H1 (cell line): Measurements from ENCODE around the gene OPCML. TPM values are rescaled to one million over a fixed set of nuclear protein-coding genes. Genes with fewer than 3 reads are reported as not detected.

Experiments used
- CTCF ChIA-PET: fragments of 300-600 bp; sonication (Branson Sonifier 250); formaldehyde crosslinking; loops from one replicate; lab custom pipeline; 2021; ENCODE audit not compliant: partially characterized antibody; lab: Charles Lee
- POLR2A ChIA-PET: fragments of 300-600 bp; sonication (Branson Sonifier 250); formaldehyde crosslinking; loops from one replicate; lab custom pipeline; 2021; ENCODE audit warnings: inconsistent platforms; ENCODE audit not compliant: partially characterized antibody; lab: Charles Lee
- DNase-seq, 2 experiments: peaks; one replicate each; pipeline versions ENCODE4 v3.0.0 to v3.0.0-alpha.2; 2010 to 2022; ENCODE audit warnings: low spot score in 2 of 2, low read depth in 1 of 2, mixed read lengths in 1 of 2
- FAIRE-seq: peaks from 2 replicates; lab custom pipeline; 2011; peaks lifted over from hg19 to GRCh38; lab: Jason Lieb, UNC
- H2AFZ ChIP-seq: 2 replicates; pipeline ENCODE4 v1.8.1; 2012; ENCODE audit warnings: low read length, inconsistent platforms
- H2AK5ac ChIP-seq: 2 replicates; pipeline ENCODE4 v1.6.1; 2013; ENCODE audit warnings: low read depth, low read length
- H2BK120ac ChIP-seq: replicated peaks from 2 replicates; pipeline ENCODE3; 2013; ENCODE audit warnings: low read depth, low read length, inconsistent platforms
- H2BK12ac ChIP-seq: 2 replicates; pipeline ENCODE4 v1.6.1; 2013; ENCODE audit warnings: low read depth, low read length
- H2BK15ac ChIP-seq: 2 replicates; pipeline ENCODE4 v1.6.1; 2013; ENCODE audit warnings: low read length
- H2BK20ac ChIP-seq: 2 replicates; pipeline ENCODE4 v1.6.1; 2013; ENCODE audit warnings: low read length
- H2BK5ac ChIP-seq: 2 replicates; pipeline ENCODE4 v1.6.1; 2013; ENCODE audit warnings: low read depth, low read length
- H3K14ac ChIP-seq: 2 replicates; pipeline ENCODE4 v1.6.1; 2013; ENCODE audit warnings: inconsistent platforms; ENCODE audit not compliant: insufficient read length
- H3K18ac ChIP-seq: 2 replicates; pipeline ENCODE4 v1.6.1; 2013; ENCODE audit warnings: low read length; ENCODE audit errors: extremely low read depth
- H3K23ac ChIP-seq: 2 replicates; pipeline ENCODE4 v1.6.1; 2013; ENCODE audit warnings: inconsistent platforms; ENCODE audit not compliant: insufficient read length
- H3K23me2 ChIP-seq: 2 replicates; pipeline ENCODE4 v1.6.1; 2013; ENCODE audit warnings: low read depth, low read length
- H3K27ac ChIP-seq: 2 replicates; pipeline ENCODE4 v1.6.1; 2011; ENCODE audit warnings: low read depth, low read length, inconsistent platforms
- H3K27me3 ChIP-seq, 4 experiments: replicated peaks in 1 of 4; 1 replicate in 1 of 4; 2 replicates in 3 of 4; pipeline versions ENCODE4 v1.6.1 to v1.8.1; 2011 to 2013; ENCODE audit warnings: low read length in 3 of 4, mild to moderate bottlenecking in 3 of 4, inconsistent platforms in 2 of 4, mixed read lengths in 2 of 4, moderate library complexity in 1 of 4; ENCODE audit not compliant: control insufficient read depth in 3 of 4, insufficient read depth in 3 of 4; ENCODE audit errors: extremely low read depth in 1 of 4
- H3K36me3 ChIP-seq, 4 experiments: 2 replicates each; pipeline versions ENCODE4 v1.6.1 to v1.8.1; 2011 to 2013; ENCODE audit warnings: mild to moderate bottlenecking in 4 of 4, low read length in 3 of 4, moderate library complexity in 2 of 4, control low read depth in 1 of 4, inconsistent platforms in 1 of 4; ENCODE audit not compliant: insufficient read depth in 4 of 4, control insufficient read depth in 2 of 4
- H3K4ac ChIP-seq: replicated peaks from 2 replicates; pipeline ENCODE3; 2013; ENCODE audit warnings: low read length, low read depth, mixed read lengths, inconsistent platforms; ENCODE audit not compliant: insufficient read length
- H3K4me1 ChIP-seq, 4 experiments: replicated peaks in 1 of 4; 1 replicate in 1 of 4; 2 replicates in 3 of 4; pipeline versions ENCODE4 v1.6.1 to v1.8.1; 2011 to 2013; ENCODE audit warnings: low read length in 3 of 4, inconsistent platforms in 2 of 4, mixed read lengths in 1 of 4; ENCODE audit not compliant: insufficient read depth in 4 of 4, control insufficient read depth in 3 of 4
- H3K4me2 ChIP-seq, 2 experiments: 2 replicates each; pipeline versions ENCODE4 v1.6.1 to v1.8.1; 2011 to 2013; ENCODE audit warnings: low read depth in 2 of 2, low read length in 2 of 2, control low read depth in 1 of 2, inconsistent platforms in 1 of 2, mild to moderate bottlenecking in 1 of 2; ENCODE audit not compliant: insufficient read depth in 1 of 2
- H3K4me3 ChIP-seq, 4 experiments: fragments of 200-600, 300-600 bp in 1 of 4; sonication (generic), shearing (Covaris generic), sonication (Bioruptor Twin) in 1 of 4; 2 replicates each; pipeline versions ENCODE4 v1.5.1 to v1.8.1; 2011 to 2016; ENCODE audit warnings: low read length in 4 of 4, low read depth in 3 of 4, control low read depth in 2 of 4, inconsistent platforms in 2 of 4, mild to moderate bottlenecking in 2 of 4, mixed read lengths in 1 of 4, moderate library complexity in 1 of 4; ENCODE audit not compliant: insufficient read depth in 2 of 4; ENCODE audit errors: extremely low read depth in 1 of 4
- H3K56ac ChIP-seq: replicated peaks from 2 replicates; pipeline ENCODE3; 2013; ENCODE audit warnings: low read depth, mild to moderate bottlenecking, mixed read lengths, low read length, inconsistent platforms; ENCODE audit not compliant: insufficient read length
- H3K79me1 ChIP-seq: 2 replicates; pipeline ENCODE4 v1.6.1; 2013; ENCODE audit warnings: low read depth, low read length, control low read depth
- H3K79me2 ChIP-seq, 2 experiments: 2 replicates each; pipeline versions ENCODE4 v1.6.1 to v1.8.1; 2012 to 2013; ENCODE audit warnings: low read length in 2 of 2, mild to moderate bottlenecking in 2 of 2, inconsistent platforms in 1 of 2; ENCODE audit not compliant: insufficient read depth in 2 of 2, control insufficient read depth in 1 of 2
- H3K9ac ChIP-seq, 4 experiments: replicated peaks in 1 of 4; 1 replicate in 1 of 4; 2 replicates in 3 of 4; pipeline versions ENCODE4 v1.6.1 to v1.8.1; 2011 to 2013; ENCODE audit warnings: low read depth in 3 of 4, low read length in 3 of 4, control low read depth in 2 of 4, mild to moderate bottlenecking in 2 of 4, moderate library complexity in 2 of 4, inconsistent platforms in 1 of 4; ENCODE audit errors: extremely low read depth in 1 of 4
- H3K9me3 ChIP-seq, 2 experiments: 2 replicates each; pipeline versions ENCODE4 v1.6.1 to v1.8.1; 2012 to 2013; ENCODE audit warnings: mild to moderate bottlenecking in 2 of 2, moderate library complexity in 2 of 2, control low read depth in 1 of 2, inconsistent platforms in 1 of 2, low read depth in 1 of 2, low read length in 1 of 2, mixed read lengths in 1 of 2; ENCODE audit not compliant: insufficient read depth in 2 of 2
- H4K20me1 ChIP-seq, 2 experiments: replicated peaks in 1 of 2; 2 replicates each; pipeline versions ENCODE3 to v1.8.1; 2011 to 2013; ENCODE audit warnings: inconsistent platforms in 2 of 2, low read length in 2 of 2, mild to moderate bottlenecking in 1 of 2; ENCODE audit not compliant: insufficient read depth in 2 of 2, control insufficient read depth in 1 of 2
- H4K5ac ChIP-seq: 2 replicates; pipeline ENCODE4 v1.6.1; 2013; ENCODE audit warnings: low read length, low read depth, mixed read lengths, inconsistent platforms; ENCODE audit not compliant: insufficient read length
- H4K8ac ChIP-seq: 2 replicates; pipeline ENCODE4 v1.8.0; 2013; ENCODE audit warnings: mild to moderate bottlenecking, moderate library complexity, low read length, inconsistent platforms; ENCODE audit not compliant: insufficient read depth; ENCODE audit errors: extremely low read depth
- H4K91ac ChIP-seq: replicated peaks from 2 replicates; pipeline ENCODE3; 2013; ENCODE audit warnings: low read length, mixed read lengths, inconsistent platforms; ENCODE audit not compliant: insufficient read length
- ASH2L ChIP-seq: fragments of 200-600, 300-600 bp; sonication (generic); IDR thresholded peaks from one replicate; pipeline ENCODE4 v1.7.1; 2017; ENCODE audit warnings: low read length
- EGR1 ChIP-seq: IDR thresholded peaks from 2 replicates; pipeline ENCODE4 v1.6.1; 2011; ENCODE audit warnings: low read depth, low read length, borderline replicate concordance
- GTF2F1 ChIP-seq: IDR thresholded peaks from 2 replicates; pipeline ENCODE4 v1.6.1; 2012; ENCODE audit warnings: low read depth, low read length, improper control_type of control experiment, borderline replicate concordance
- HDAC6 ChIP-seq: IDR thresholded peaks from one replicate; pipeline ENCODE4 v1.7.1; 2012; ENCODE audit warnings: low read depth, mild to moderate bottlenecking, inconsistent platforms, low read length, moderate library complexity
- JUN ChIP-seq: IDR thresholded peaks from 2 replicates; pipeline ENCODE4 v1.6.1; 2011; ENCODE audit warnings: low read depth, mild to moderate bottlenecking, improper control_type of control experiment, low read length
- KDM1A ChIP-seq: fragments of 200-600, 300-600 bp; sonication (generic); IDR thresholded peaks from 2 replicates; pipeline ENCODE4 v1.7.1; 2016; ENCODE audit warnings: mild to moderate bottlenecking, low read length, borderline replicate concordance
- RAD21 ChIP-seq, 2 experiments: IDR thresholded peaks in 1 of 2; conservative IDR thresholded peaks in 1 of 2; 2 replicates each; pipeline ENCODE4 v1.6.1; 2011; ENCODE audit warnings: low read depth in 2 of 2, low read length in 2 of 2, improper control_type of control experiment in 1 of 2, inconsistent platforms in 1 of 2, mild to moderate bottlenecking in 1 of 2, moderate library complexity in 1 of 2
- SP4 ChIP-seq: IDR thresholded peaks from 2 replicates; pipeline ENCODE4 v1.6.1; 2012; ENCODE audit warnings: low read length, inconsistent platforms
- TAF1 ChIP-seq: IDR thresholded peaks from 2 replicates; pipeline ENCODE4 v1.6.1; 2011; ENCODE audit warnings: mild to moderate bottlenecking, low read depth, low read length
- TAF7 ChIP-seq: optimal IDR thresholded peaks from 2 replicates; pipeline ENCODE3; 2011; ENCODE audit warnings: low read depth, mild to moderate bottlenecking, inconsistent platforms, low read length, moderate library complexity, borderline replicate concordance
- YY1 ChIP-seq: IDR thresholded peaks from 2 replicates; pipeline ENCODE4 v1.6.1; 2011; ENCODE audit warnings: low read depth, mild to moderate bottlenecking, low read length
- WGBS, 2 experiments: shearing (Covaris generic) in 1 of 2; methylation state at CpG; one replicate each; pipeline versions ENCODE4 v1.1.6 to v1.1.7; 2013 to 2015; ENCODE audit warnings: low lambda C conversion rate in 2 of 2, mixed read lengths in 2 of 2, inconsistent platforms in 1 of 2, low coverage in 1 of 2, missing lambda C conversion rate in 1 of 2; ENCODE audit not compliant: insufficient replicate concordance in 2 of 2, insufficient coverage in 1 of 2, insufficient read length in 1 of 2; ENCODE audit errors: extremely low coverage in 1 of 2, missing lambda C conversion rate in 1 of 2; 5-methylcytosine and 5-hydroxymethylcytosine counted together
- polyA plus RNA-seq, 7 experiments: library from polyadenylated mRNA; depleted of rRNA in 3 of 7; stranded (reverse) in 5 of 7; unstranded in 2 of 7; fragments of >200 nt in 5 of 7; fragments of 200-250 nt in 2 of 7; gene quantifications; 1 replicate in 5 of 7; 2 replicates in 1 of 7; 4 replicates in 1 of 7; pipeline versions ENCODE4 v1.2.1 to v1.2.3, GENCODE V29; 2011 to 2013; ENCODE audit warnings: missing spikeins in 2 of 7, mixed read lengths in 2 of 7
- total RNA-seq: library from RNA; stranded (reverse); fragmentation: NEBNext Ultra II Directional; extraction: Animal tissue kit (Norgen Biotek cat#: 25700); gene quantifications from 2 replicates; pipeline ENCODE4 v1.2.1, GENCODE V29; 2021

OPCML gene
- total and polyA plus RNA-seq, 2 of the 8 experiments (the other 6 are each of a cell fraction or from before 2014, with no cell fraction given) = 2.3 to 3.1 TPM

GRCh38 chr11:132792341-132793140, 739.8 kb downstream of the OPCML start:
- H3K27ac ChIP-seq = no peak overlapping the region
- no peak overlapping the region for H3K4ac ChIP-seq
- H3K18ac ChIP-seq = peak overlapping the region; percentile 55; the same call in 1 of the 2 replicates
- peak overlapping the region; percentile 40 for H4K5ac ChIP-seq
- peak overlapping the region; percentile 60 to 62 for H3K4me2 ChIP-seq
- H2BK15ac ChIP-seq = no peak overlapping the region
- no peaks in the 10 kb centered on the region for H4K20me1 ChIP-seq
- no peak overlapping the region; the same call in 1 of the 2 replicates for H2BK20ac ChIP-seq
- H3K27me3 ChIP-seq = no peaks in the 10 kb centered on the region; a peak in 3 of 7 replicates
- peaks cover 5 to 23% (median 6%) of the 10 kb centered on the region in 4 experiments for H3K4me1 ChIP-seq
- H2BK5ac ChIP-seq = no peak overlapping the region
- H3K4me3 ChIP-seq = peak overlapping the region; percentile 30 to 54 (median 36)
- CTCF ChIA-PET = interaction anchor here (1.1 kb wide), 1 partner anchor 148 kb away, joined by 6 read pairs; no protein-coding TSS in a partner anchor
- no peak overlapping the region; the same call in 1 of the 2 replicates for H2AFZ ChIP-seq
- H3K14ac ChIP-seq = no peak overlapping the region
- no peaks in the 10 kb centered on the region; the same call in 1 of the 2 replicates for H3K23me2 ChIP-seq
- POLR2A ChIA-PET = no interaction called here
- no peak overlapping the region for H2BK12ac ChIP-seq
- H3K23ac ChIP-seq = no peak overlapping the region
- H3K79me1 ChIP-seq = no peaks in the 10 kb centered on the region
- no peaks in the 10 kb centered on the region for H3K36me3 ChIP-seq
- FAIRE-seq (no peak), DNase-seq (no peak)
- 42% methylated on average over 23 of the region's 29 CpGs; no CpG with 5 or more reads in 1 of the 2 experiments for WGBS, 2 experiments
- H2AK5ac ChIP-seq = no peak overlapping the region
- peak overlapping the region; percentile 35; the same call in 1 of the 2 replicates for H4K8ac ChIP-seq
- no peaks in the 10 kb centered on the region for H3K9me3 ChIP-seq
- no peak overlapping the region for H3K56ac ChIP-seq
- no peaks in the 10 kb centered on the region for H3K79me2 ChIP-seq
- H4K91ac ChIP-seq = no peak overlapping the region
- H2BK120ac ChIP-seq = no peak overlapping the region
- no peak overlapping the region for H3K9ac ChIP-seq
- TF ChIP-seq KDM1A (no peak), ASH2L (no peak), JUN (no peak), RAD21 (IDR thresholded peaks at IDR 0.05 in 1 of 2, conservative IDR thresholded peaks at IDR 0.05 in 1 of 2; ENCODE audit: low read depth in 2 of 2, low read length in 2 of 2) (peak in 1 of 2 experiments; percentile 14; a peak in 1 of 4 replicates), TAF7 (no peak), EGR1 (no peak), HDAC6 (no peak), TAF1 (no peak), GTF2F1 (no peak), SP4 (no peak), YY1 (0 out of 2 replicates have a peak, but pooled peaks have one; percentile 18)
